Measurements from ENCODE around the gene IL2RA. TPM values are rescaled to one million over a fixed set of nuclear protein-coding genes. Genes with fewer than 3 reads are reported as not detected.
"Not testable (repeated sequence)": the region's sequence is repeated elsewhere in the genome, so short reads cannot be mapped to it uniquely, and the experiment has no call there.

Gene IL2RA
- total RNA-seq, 4 donors from 2014 or later = 0.79 to 1.1 TPM; not detected in 2

DNA sequence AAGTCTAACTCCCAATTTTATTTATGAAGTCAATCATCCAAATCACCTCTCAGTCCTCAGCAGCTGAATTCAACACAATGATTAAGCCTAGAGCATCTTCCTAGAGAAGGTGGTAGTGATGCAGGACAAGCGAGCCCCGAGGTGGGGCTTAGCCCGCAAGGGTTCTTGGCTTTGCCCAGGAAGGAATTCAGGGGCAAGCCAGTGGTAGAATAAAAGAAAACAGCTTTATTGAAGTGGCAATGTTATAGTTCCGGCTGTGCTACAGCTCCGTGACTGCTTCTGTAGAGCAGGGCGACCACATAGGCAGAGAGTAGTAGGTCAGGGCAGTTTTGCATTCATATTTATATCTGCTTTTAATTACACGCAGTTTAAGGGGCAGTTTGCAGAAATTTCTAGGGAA lies 18.1 kb downstream of the IL2RA start:
- WGBS, 2 donors (ENCODE audit: low coverage in 1 of 2) = 82% methylated on average over 7 of the region's 7 CpGs; no CpG with 5 or more reads in 1 of the 2 donors
- no peaks in the 10 kb centered on the region for H3K4me1 ChIP-seq
- H3K36me3 ChIP-seq = no peaks in the 10 kb centered on the region
- no peak overlapping the region for H3K27ac ChIP-seq
- no peaks in the 10 kb centered on the region for H3K27me3 ChIP-seq
- in situ Hi-C loops (cut with MboI; ENCODE audit: low pct_ligation_motif_present in 1 of 4, low pct_unique_long_range_greater_than_20kb in 1 of 4, low sequenced_read_pairs in 3 of 4) = no loop called here
- no peaks in the 10 kb centered on the region for H3K9me3 ChIP-seq
- TF ChIP-seq, protein P1, sequence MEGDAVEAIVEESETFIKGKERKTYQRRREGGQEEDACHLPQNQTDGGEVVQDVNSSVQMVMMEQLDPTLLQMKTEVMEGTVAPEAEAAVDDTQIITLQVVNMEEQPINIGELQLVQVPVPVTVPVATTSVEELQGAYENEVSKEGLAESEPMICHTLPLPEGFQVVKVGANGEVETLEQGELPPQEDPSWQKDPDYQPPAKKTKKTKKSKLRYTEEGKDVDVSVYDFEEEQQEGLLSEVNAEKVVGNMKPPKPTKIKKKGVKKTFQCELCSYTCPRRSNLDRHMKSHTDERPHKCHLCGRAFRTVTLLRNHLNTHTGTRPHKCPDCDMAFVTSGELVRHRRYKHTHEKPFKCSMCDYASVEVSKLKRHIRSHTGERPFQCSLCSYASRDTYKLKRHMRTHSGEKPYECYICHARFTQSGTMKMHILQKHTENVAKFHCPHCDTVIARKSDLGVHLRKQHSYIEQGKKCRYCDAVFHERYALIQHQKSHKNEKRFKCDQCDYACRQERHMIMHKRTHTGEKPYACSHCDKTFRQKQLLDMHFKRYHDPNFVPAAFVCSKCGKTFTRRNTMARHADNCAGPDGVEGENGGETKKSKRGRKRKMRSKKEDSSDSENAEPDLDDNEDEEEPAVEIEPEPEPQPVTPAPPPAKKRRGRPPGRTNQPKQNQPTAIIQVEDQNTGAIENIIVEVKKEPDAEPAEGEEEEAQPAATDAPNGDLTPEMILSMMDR (IDR thresholded peaks at IDR 0.05) = no peak
- TF ChIP-seq POLR2AphosphoS5 (IDR thresholded peaks at IDR 0.05) (no peak), EP300 (IDR thresholded peaks at IDR 0.05; ENCODE audit: low read depth) (no peak), POLR2A (IDR thresholded peaks at IDR 0.05) (no peak)
- intact Hi-C loops (cut with DNase I; ENCODE audit: low total_unique reads) = loop anchor here (5.0 kb wide), 1 partner anchor 548 kb away; no protein-coding TSS in a partner anchor
- DNase-seq = no peak
- no peak overlapping the region for H3K4me3 ChIP-seq

DNA sequence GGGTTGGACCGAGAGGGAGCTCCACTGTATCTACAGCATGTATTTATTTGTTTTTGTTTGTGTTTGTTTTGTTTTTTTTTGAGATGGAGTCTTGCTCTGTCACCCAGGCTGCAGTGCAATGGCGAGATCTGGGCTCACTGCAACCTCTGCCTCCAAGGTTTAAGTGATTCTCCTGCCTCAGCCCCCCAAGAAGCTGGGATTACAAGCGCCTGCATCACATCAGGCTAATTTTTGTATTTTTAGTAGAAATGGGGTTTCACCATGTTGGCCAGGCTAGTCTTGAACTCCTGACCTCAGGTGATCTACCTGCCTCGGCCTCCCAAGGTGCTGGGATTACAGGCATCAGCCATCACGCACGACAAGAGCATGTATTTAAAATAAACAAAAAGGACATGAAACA lies 18.8 kb downstream of the IL2RA start:
- WGBS, 2 donors (ENCODE audit: low coverage in 1 of 2) = 82 to 83% methylated on average over 5 to 6 of the region's 6 CpGs
- in situ Hi-C loops (cut with MboI; ENCODE audit: low pct_ligation_motif_present in 1 of 4, low pct_unique_long_range_greater_than_20kb in 1 of 4, low sequenced_read_pairs in 3 of 4); H3K9me3 ChIP-seq; H3K27ac ChIP-seq; H3K4me3 ChIP-seq; H3K36me3 ChIP-seq; H3K4me1 ChIP-seq; DNase-seq; H3K27me3 ChIP-seq: not testable (repeated sequence)
- intact Hi-C loops (cut with DNase I; ENCODE audit: low total_unique reads) = loop anchor here (5.0 kb wide), 1 partner anchor 549 kb away; no protein-coding TSS in a partner anchor

- no peaks in the 10 kb centered on the region for H3K27me3 ChIP-seq
- H3K4me3 ChIP-seq = no peak overlapping the region
- no peak for DNase-seq
- intact Hi-C loops (cut with DNase I; ENCODE audit: low total_unique reads) = loop anchor here (5.0 kb wide), 1 partner anchor 552 kb away; no protein-coding TSS in a partner anchor
- no peak overlapping the region for H3K27ac ChIP-seq
- H3K36me3 ChIP-seq = no peaks in the 10 kb centered on the region
- in situ Hi-C loops (cut with MboI; ENCODE audit: low pct_ligation_motif_present in 1 of 4, low pct_unique_long_range_greater_than_20kb in 1 of 4, low sequenced_read_pairs in 3 of 4) = no loop called here
- H3K4me1 ChIP-seq = no peaks in the 10 kb centered on the region
- TF ChIP-seq EP300 (IDR thresholded peaks at IDR 0.05; ENCODE audit: low read depth) (no peak), POLR2AphosphoS5 (IDR thresholded peaks at IDR 0.05) (no peak)
- TF ChIP-seq, protein P1 (IDR thresholded peaks at IDR 0.05) = no peak
- 85 to 92% methylated on average over 5 of the region's 5 CpGs for WGBS, 2 donors (ENCODE audit: low coverage in 1 of 2)
- no peaks in the 10 kb centered on the region for H3K9me3 ChIP-seq
Measured at GRCh38 chr10:6040205-6040604, 22.0 kb downstream of the IL2RA start.

DNA sequence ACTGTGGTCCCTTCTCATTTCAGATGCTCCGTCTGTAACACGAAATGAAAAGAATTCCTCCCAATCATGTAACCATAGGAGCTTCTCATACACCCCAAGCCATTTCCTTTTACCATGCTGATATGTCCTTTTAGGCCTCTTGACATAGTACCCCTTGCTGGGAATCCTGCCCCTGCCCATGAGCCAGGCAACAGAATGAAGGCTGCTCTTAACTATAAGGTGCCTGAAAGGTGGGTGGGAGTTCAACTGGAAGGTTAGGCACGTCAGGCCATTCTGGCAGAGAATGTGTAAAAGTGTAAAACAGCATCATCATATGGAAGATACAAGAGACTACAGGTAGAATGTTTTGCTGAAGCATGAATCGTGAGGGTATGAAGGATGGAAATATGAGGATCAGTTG lies 22.5 kb downstream of the IL2RA start:
- in situ Hi-C loops (cut with MboI; ENCODE audit: low pct_ligation_motif_present in 1 of 4, low pct_unique_long_range_greater_than_20kb in 1 of 4, low sequenced_read_pairs in 3 of 4) = no loop called here
- no peaks in the 10 kb centered on the region for H3K9me3 ChIP-seq
- DNase-seq = no peak
- H3K4me3 ChIP-seq = no peak overlapping the region
- H3K4me1 ChIP-seq = no peaks in the 10 kb centered on the region
- TF ChIP-seq, protein P1 (IDR thresholded peaks at IDR 0.05) = no peak
- TF ChIP-seq POLR2AphosphoS5 (IDR thresholded peaks at IDR 0.05) (no peak), POLR2A (IDR thresholded peaks at IDR 0.05) (no peak), EP300 (IDR thresholded peaks at IDR 0.05; ENCODE audit: low read depth) (no peak)
- no peaks in the 10 kb centered on the region for H3K36me3 ChIP-seq
- H3K27me3 ChIP-seq = no peaks in the 10 kb centered on the region
- intact Hi-C loops (cut with DNase I; ENCODE audit: low total_unique reads) = loop anchor here (5.0 kb wide), 2 partner anchors 553 to 1522 kb away; no protein-coding TSS in a partner anchor
- H3K27ac ChIP-seq = no peak overlapping the region
- WGBS, 2 donors (ENCODE audit: low coverage in 1 of 2) = 91 to 93% methylated on average over 3 to 4 of the region's 4 CpGs

DNA sequence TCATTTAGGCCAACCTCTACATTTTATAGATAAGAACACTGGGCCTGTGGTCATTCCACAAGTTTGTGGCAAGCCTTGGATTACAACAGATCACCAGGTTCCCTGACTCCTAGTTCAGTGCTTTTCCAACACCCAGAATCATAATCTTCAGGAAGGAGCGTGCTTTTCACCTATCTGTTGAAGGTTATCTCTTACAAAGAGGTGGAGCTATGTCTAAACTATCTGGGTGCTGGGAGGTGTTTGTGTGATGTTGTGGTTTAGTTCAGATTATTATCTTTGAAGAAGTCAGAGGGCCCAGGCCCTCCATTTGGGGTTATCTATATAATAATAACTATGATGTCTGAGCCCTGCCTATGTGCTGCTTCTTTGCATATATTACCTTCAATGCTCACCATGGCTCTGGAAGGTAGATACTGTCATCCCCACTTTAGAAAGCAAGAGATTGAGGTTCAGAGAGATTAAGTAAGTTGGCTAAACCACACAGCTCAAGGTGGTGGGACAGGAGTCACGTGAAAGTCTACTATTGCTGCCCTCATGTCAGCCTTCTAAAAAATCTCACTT lies 24.0 kb downstream of the IL2RA start:
- 62 to 90% methylated on average over 2 of the region's 2 CpGs for WGBS, 2 donors (ENCODE audit: low coverage in 1 of 2)
- no peak overlapping the region for H3K27ac ChIP-seq
- no peaks in the 10 kb centered on the region for H3K36me3 ChIP-seq
- no peaks in the 10 kb centered on the region for H3K9me3 ChIP-seq
- peaks cover 0 to 7% (median 0%) of the 10 kb centered on the region in 4 donors for H3K4me1 ChIP-seq
- no peak overlapping the region for H3K4me3 ChIP-seq
- intact Hi-C loops (cut with DNase I; ENCODE audit: low total_unique reads) (loop anchor here (5.0 kb wide), 1 partner anchor 1521 kb away; no protein-coding TSS in a partner anchor), in situ Hi-C loops (cut with MboI; ENCODE audit: low pct_ligation_motif_present in 1 of 4, low pct_unique_long_range_greater_than_20kb in 1 of 4, low sequenced_read_pairs in 3 of 4) (no loop called here)
- H3K27me3 ChIP-seq = no peaks in the 10 kb centered on the region
- no peak for DNase-seq
- TF ChIP-seq, protein P1 (IDR thresholded peaks at IDR 0.05) = no peak
- no peak for TF ChIP-seq POLR2AphosphoS5 (IDR thresholded peaks at IDR 0.05)
- no peak for TF ChIP-seq POLR2A (IDR thresholded peaks at IDR 0.05)
- TF ChIP-seq EP300 (IDR thresholded peaks at IDR 0.05; ENCODE audit: low read depth) = no peak
